NCI-H1930 (cell line): ENCODE results near the gene TRIM68.

ENCODE experiments used
- DNase-seq, 2 experiments: peaks; one replicate each; lab custom pipeline; 2025; lab: John Stamatoyannopoulos, UW

The TRIM68 gene

GRCh38 chr11:4606231-4607015 lies 1.6 kb downstream of the TRIM68 start:
- no peak for DNase-seq

DNA sequence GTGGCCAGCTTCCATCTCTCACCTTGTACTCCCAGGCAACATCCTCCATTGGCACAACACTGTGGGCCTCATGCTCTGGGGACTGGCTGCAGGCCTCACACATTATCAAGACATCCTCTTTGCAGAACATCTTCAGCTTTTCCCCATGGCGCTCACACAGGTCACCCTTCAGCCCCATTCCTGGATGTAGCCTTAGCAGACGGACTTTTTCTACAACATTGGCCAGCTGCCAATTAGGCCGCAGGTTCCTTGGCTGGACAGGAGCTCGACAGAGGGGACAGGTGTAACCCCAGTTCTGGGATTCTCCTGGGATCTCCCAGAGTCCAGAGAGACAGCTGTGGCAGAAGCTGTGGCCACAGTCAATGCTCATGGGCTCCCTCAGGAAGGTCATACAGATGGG lies 3.0 kb downstream of the TRIM68 start:
- no peak for DNase-seq

DNA sequence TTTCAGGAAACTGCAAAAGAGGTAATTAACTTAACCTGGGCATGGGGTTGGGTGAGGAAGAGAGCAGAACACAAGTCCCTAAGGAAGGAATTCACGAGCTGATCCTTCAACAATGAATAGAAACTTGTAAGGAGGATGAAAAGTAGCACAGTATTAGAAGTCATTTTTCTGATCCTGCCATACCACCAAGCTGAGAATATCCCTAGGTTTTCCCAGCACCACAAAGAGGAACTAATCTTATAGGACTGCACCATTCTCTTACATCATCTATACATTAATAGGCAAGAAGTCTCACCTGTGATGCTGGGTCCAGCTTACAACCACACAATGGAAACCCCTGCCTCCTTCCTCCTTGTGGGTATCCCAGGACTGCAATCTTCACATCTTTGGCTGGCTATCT lies 14.3 kb downstream of the TRIM68 start, which contains the start of gene OR52I1:
OR52I1 (plus strand) TSS at position 301 of the 400 bp plus-strand sequence; CDS start at position 301, 0 bp downstream.
- no peak for DNase-seq

DNA sequence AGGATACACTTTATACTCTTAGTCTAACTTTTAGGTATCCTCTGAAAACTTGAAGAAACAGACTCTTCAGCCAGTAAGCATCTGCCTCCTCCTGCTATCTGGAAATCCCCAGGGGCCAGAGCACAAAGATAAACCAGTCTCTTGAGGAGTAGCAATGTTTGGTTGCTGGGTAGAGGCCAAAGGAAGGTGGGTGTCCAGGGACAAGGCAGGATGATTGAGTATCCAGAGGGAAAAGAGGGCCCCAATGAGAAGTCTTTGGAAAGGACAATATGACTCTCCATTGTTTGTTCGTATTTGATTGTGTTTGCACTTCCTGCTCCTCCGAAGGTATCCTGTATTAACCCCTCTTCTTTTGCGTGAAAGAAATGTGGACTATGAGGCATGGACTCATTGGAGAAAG lies 19.0 kb downstream of the TRIM68 start:
- DNase-seq, result no peak

DNA sequence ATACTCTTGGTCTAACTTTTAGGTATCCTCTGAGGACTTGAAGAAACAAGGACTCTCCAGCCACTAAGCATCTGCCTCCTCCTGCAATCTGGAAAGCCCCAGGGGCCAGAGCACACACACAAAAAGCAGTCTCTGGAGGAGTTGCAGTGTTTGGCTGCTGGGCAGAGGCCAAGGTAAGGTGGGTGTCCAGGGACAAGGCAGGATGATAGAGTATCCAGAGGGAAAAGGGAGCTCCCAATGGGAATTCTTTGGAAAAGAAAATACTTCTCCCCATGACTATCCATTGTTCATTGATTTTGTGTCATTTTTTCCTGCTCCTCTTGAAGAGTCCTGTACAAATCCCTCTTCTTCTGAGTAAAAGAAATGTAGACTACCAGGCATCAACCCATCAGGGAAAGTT lies 26.6 kb downstream of the TRIM68 start, which contains the start of gene OR52I2:
OR52I2 (plus strand) TSS at position 301 of the 400 bp plus-strand sequence.
- no peak for DNase-seq

DNA sequence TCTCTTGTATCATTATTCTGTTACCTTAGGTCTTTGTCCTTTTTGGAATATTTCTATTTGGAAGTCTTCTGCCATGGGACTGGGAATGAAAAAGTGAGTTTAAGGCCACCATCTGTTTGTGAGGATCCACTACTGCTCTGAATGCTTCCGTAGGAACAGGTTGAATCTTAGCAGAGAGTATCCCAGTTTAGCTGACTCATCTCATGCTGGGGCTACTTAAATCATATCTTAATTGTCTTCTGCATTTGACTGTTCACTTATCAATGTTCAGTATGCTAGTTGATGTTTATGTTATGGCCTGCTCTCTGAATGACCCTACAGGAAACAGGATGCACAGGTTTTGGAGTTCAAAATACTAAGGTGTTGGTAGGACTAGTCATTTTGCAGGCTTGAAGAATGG lies 27.9 kb downstream of the TRIM68 start:
- no peak for DNase-seq

DNA sequence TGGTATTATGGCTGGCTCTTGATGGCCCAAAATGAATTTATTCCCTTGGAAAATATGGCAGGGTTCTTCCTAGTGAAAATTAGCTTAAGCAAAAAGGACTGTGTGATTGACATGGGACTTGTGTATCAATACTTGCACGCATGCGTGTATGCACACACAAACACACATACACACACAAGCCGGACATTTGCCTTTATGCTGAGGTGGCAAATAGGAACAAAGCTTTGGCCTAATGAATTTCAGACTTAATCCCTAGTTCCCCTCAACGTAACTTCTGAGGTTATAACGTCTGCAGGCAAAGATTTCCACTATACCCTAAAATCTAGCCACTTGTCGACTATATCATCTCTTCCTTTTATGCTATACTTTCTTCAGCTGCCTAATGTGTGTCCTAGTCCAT lies 29.4 kb downstream of the TRIM68 start:
- no peak for DNase-seq

- DNase-seq, result no peak
Measured at GRCh38 chr11:4577761-4578160, 30.3 kb downstream of the TRIM68 start.

- DNase-seq, result no peak
Measured at GRCh38 chr11:4576880-4577279, 31.2 kb downstream of the TRIM68 start.

GRCh38 chr11:4569075-4569474 lies 39.0 kb downstream of the TRIM68 start:
- DNase-seq, result no peak

GRCh38 chr11:4565371-4565770 lies 42.7 kb downstream of the TRIM68 start:
- DNase-seq, result no peak

DNA sequence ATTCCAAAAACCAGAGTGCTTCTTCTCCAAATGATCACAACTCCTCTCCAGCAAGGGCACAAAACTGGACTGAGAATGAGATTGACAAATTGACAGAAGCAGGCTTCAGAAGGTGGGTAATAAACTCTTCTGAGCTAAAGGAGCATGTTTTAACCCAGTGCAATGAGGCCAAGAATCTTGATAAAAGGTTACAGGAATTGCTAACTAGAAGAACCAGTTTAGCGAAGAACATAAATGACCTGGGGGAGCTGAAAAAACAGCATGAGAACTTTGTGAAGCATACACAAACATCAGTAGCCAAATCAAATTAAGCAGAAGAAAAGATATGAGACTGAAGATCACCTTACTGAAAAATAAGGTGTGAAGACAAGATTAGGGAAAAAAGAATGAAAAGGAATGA lies 47.6 kb downstream of the TRIM68 start:
- no peak for DNase-seq

GRCh38 chr11:4559527-4560440 lies 48.2 kb downstream of the TRIM68 start:
- DNase-seq, result no peak

GRCh38 chr11:4551346-4551979 lies 56.6 kb downstream of the TRIM68 start:
- DNase-seq, result no peak
